ENCODE results near the gene CPXM1.

CPXM1 gene

GRCh38 chr20:2748551-2749342 is 51.7 kb downstream of the CPXM1 start:
- no peak for DNase-seq (ENCODE audit: low spot score)

DNA sequence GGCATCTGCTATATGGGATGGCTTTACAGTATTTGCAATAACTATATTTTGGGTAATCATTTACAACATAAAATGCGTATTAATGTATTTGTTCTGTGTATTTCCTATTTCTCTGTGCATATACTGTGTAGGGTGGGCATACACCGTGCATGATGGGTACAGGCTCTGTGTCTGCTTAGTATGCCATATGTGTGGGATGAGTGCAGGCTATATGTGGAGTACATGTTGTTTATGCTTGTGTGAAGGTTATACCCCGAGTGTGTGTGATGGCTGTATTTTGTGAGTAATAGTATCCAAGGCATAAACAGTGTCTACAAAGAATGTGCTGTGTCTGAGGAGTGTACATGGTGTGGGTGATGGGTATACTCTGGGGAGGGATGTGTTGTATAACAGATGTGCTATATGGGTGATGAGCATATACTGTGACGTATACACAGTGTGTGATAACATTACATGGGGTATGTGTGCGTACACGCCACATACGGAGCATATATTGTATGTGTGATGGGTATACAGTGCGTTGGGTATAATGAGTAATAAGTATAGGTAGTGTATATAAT is 52.7 kb downstream of the CPXM1 start:
- no peak for DNase-seq (ENCODE audit: low spot score)

GRCh38 chr20:2746636-2747265 is 53.7 kb downstream of the CPXM1 start:
- DNase-seq (ENCODE audit: low spot score) = no peak

DNA sequence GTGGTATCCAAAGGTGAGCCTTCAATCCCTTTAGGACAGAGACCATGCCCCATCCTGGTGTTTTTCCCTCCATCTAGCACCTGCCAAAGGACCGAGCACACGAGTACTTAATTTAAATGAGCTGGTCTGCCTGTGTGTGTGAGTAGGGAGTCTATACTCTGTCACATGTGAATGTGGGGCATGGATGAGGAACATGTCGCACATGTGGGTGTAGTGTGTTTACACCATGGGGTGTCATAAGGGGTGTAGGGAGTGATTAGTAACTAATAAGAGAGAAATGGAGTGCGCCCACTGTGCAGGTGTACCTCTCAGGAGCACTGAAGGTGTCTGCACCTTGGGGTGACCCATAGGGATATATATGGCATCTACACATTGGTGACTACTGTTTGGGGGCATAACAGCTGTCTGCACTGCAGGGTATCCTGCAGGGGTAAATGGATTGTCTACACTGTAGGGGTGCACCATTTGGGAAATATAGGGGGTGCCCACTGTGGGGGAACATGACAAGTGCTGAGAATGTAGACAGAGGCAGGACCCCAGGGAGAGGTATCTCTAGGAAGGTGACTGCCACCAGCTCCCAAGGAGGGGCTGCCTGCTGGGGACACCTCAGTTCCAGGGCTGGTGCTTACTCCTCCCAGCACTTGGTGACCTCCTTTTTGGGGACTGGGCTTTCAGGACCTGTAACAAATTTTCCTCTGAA is 54.3 kb downstream of the CPXM1 start:
- DNase-seq (ENCODE audit: low spot score) = no peak

DNA sequence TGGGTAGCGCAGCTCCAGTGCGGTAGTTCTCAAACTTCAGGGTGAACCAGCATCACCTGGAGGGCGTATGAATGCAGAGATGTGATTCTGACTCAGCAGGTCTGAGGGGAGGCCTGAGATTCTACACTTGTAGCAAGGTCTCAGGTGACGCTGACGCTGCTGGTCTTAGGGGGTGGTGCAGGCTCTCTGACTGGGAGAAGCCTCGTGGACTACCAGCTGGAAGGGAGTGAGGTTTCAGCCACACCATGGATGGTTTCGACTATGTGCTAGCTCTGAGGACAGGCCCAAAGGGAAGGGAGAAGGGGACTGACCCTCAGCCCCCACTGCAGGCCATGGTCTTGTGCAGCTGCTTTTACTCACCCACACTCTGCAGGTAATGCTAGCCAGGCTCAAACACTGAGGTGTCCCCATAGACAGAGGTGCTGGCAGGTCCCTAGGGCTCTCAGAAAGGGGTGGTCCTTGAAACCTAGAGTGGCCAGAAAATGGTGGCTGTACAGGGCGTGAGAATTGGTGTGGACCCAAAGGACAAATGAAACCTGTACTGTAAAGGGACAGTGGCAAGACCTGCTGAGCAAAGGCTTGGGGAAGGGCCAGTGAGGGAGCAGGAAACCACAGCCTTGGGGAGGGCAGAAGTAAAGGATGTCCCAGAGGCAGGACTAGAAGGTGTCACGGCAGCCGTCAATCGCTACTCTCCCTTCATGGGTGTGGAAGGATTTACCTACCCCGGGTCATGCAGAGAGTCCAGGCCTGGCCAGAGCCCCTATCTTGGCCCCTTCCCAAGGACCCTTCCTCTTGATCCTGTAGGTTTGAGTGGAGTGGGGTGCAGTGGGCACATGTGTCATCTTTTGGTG is 55.1 kb downstream of the CPXM1 start:
- DNase-seq (ENCODE audit: low spot score) = no peak

Data from HuH-7 (cell line).